ENCODE data around the gene CHMP4B. TPM values are rescaled to one million over a fixed set of nuclear protein-coding genes. Genes with fewer than 3 reads are reported as not detected.
A peak's percentile ranks its signal among the peaks of the same experiment; 100 is the strongest.

Gene CHMP4B
- total RNA-seq, 4 donors from 2014 or later: 77.2 to 147 (median 107) TPM

- WGBS, 2 donors: 80 to 91% methylated on average over 4 of the region's 5 CpGs
- no peak for DNase-seq
- TF ChIP-seq POLR2A (IDR thresholded peaks at IDR 0.05) (no peak), CTCF (IDR thresholded peaks at IDR 0.05) (no peak)
- H3K4me1 ChIP-seq: peaks cover 4 to 38% (median 6%) of the 10 kb centered on the region in 3 donors
- H3K27me3 ChIP-seq: no peaks in the 10 kb centered on the region
- H3K36me3 ChIP-seq: peaks cover 0 to 22% (median 0%) of the 10 kb centered on the region in 3 donors
- H3K27ac ChIP-seq: no peak overlapping the region
- no peak overlapping the region for H3K4me3 ChIP-seq
- intact Hi-C loops (cut with DNase I): no loop called here
- no peaks in the 10 kb centered on the region for H3K9me3 ChIP-seq
Measured at GRCh38 chr20:33783818-33784217, 27.3 kb upstream of the CHMP4B start.

DNA sequence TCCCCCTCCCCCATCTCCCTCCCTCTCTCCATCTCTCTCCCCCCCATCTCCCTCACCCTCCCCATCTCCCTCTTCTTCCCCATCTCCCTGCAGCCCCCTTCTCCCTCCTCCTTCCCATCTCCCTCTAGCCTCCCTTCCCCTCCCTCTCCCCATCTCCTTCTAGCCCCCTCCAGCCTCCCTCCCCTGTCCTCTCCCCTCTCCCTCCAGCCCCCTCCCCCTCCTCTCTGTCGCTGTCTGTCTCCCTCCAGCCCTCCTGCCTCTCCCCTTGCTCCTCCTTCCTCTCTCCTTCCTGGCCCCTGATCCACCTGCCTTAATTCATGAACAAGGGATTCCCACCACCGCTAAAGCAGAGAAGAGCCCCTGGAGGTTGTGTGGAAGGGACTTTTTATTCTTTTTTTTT, 26.9 kb upstream of the CHMP4B start:
- peaks cover 0 to 22% (median 0%) of the 10 kb centered on the region in 3 donors for H3K36me3 ChIP-seq
- TF ChIP-seq CTCF (IDR thresholded peaks at IDR 0.05): no peak
- H3K9me3 ChIP-seq: no peaks in the 10 kb centered on the region
- 100% methylated on average over 1 of the region's 2 CpGs for WGBS, 2 donors
- H3K4me3 ChIP-seq: no peak overlapping the region
- no peaks in the 10 kb centered on the region for H3K27me3 ChIP-seq
- no peak overlapping the region for H3K27ac ChIP-seq
- intact Hi-C loops (cut with DNase I): no loop called here
- H3K4me1 ChIP-seq: peaks cover 4 to 39% (median 10%) of the 10 kb centered on the region in 3 donors
- no peak for DNase-seq

DNA sequence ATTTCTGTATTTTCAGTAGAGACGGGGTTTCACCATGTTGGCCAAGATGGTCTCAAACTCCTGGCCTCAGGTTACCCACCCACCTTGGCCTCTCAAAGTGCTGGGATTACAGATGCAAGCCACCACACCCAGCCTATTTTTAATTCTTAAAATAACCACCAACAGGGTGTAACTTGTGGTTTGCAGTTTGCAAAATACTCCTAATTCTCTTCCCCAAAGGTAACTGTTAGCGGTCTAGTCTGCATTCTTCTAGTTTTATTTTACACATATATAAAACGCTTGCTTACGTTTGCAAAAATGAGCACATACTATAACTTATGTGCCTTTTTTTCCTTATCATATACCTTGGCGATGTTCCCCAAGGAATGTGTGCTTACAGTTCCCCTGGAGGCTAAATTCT, 25.6 kb upstream of the CHMP4B start:
- H3K36me3 ChIP-seq: peaks cover 0 to 22% (median 0%) of the 10 kb centered on the region in 3 donors
- intact Hi-C loops (cut with DNase I): no loop called here

GRCh38 chr20:33787253-33787891, 23.8 kb upstream of the CHMP4B start:
- TF ChIP-seq CTCF (IDR thresholded peaks at IDR 0.05) (no peak), POLR2A (IDR thresholded peaks at IDR 0.05) (no peak)
- H3K4me1 ChIP-seq: peaks cover 10 to 69% (median 24%) of the 10 kb centered on the region in 3 donors
- 66 to 67% methylated on average over 6 to 9 of the region's 9 CpGs for WGBS, 2 donors
- H3K27ac ChIP-seq: peak overlapping the region in 1 of 4 donors; percentile 18
- no peaks in the 10 kb centered on the region for H3K27me3 ChIP-seq
- intact Hi-C loops (cut with DNase I): no loop called here
- peaks cover 0 to 17% (median 6%) of the 10 kb centered on the region in 3 donors for H3K36me3 ChIP-seq
- DNase-seq: no peak
- H3K9me3 ChIP-seq: no peaks in the 10 kb centered on the region
- H3K4me3 ChIP-seq: no peak overlapping the region

More for the DNA sequence above, 25.6 kb upstream of the CHMP4B start:
- no peaks in the 10 kb centered on the region for H3K9me3 ChIP-seq
- H3K27ac ChIP-seq: no peak overlapping the region
- no peak overlapping the region for H3K4me3 ChIP-seq
- TF ChIP-seq CTCF (IDR thresholded peaks at IDR 0.05): no peak
- TF ChIP-seq POLR2A (IDR thresholded peaks at IDR 0.05): no peak
- DNase-seq: no peak
- H3K4me1 ChIP-seq: peaks cover 10 to 52% (median 20%) of the 10 kb centered on the region in 3 donors
- WGBS, 2 donors: 61 to 68% methylated on average over 5 of the region's 5 CpGs
- H3K27me3 ChIP-seq: no peaks in the 10 kb centered on the region

- TF ChIP-seq POLR2A (IDR thresholded peaks at IDR 0.05) (no peak), CTCF (IDR thresholded peaks at IDR 0.05) (no peak)
- peaks cover 0 to 10% (median 6%) of the 10 kb centered on the region in 3 donors for H3K36me3 ChIP-seq
- intact Hi-C loops (cut with DNase I): no loop called here
- peak overlapping the region; percentile 44 to 92 (median 84) for H3K27ac ChIP-seq
- DNase-seq: no peak
- no peaks in the 10 kb centered on the region for H3K27me3 ChIP-seq
- 90 to 92% methylated on average over 6 to 11 of the region's 12 CpGs for WGBS, 2 donors
- H3K9me3 ChIP-seq: no peaks in the 10 kb centered on the region
- H3K4me3 ChIP-seq: no peak overlapping the region
- peaks cover 16 to 79% (median 24%) of the 10 kb centered on the region in 3 donors for H3K4me1 ChIP-seq
Measured at GRCh38 chr20:33788351-33789049, 22.6 kb upstream of the CHMP4B start.
